Spleen (tissue), 7 donors: Measurements from ENCODE around the gene CALHM5.

ENCODE experiments used
- CTCF ChIP-seq, 11 experiments: fragments of 200-600 bp in 7 of 11; fragments of 450-650 bp in 4 of 11; sonication (generic) in 4 of 11; IDR thresholded peaks in 8 of 11; conservative IDR thresholded peaks in 3 of 11; 1 replicate in 7 of 11; 2 replicates in 4 of 11; pipeline versions ENCODE4 v1.4.0 to v1.8.0; 2016 to 2021; ENCODE audit warnings: antibody characterized with exemption in 11 of 11, inconsistent platforms in 4 of 11, mild to moderate bottlenecking in 1 of 11
- POLR2A ChIP-seq, 3 donors: fragments of 450-650 bp; IDR thresholded peaks; one replicate each; pipeline ENCODE4 v1.5.1; 2017; ENCODE audit warnings: antibody characterized with exemption in 3 of 3, mild to moderate bottlenecking in 1 of 3
- POLR2AphosphoS5 ChIP-seq, 3 donors: sonication (generic); formaldehyde crosslinking; IDR thresholded peaks; one replicate each; pipeline ENCODE4 v1.5.1; 2017; ENCODE audit warnings: antibody characterized with exemption in 3 of 3
- donor health status: DM: no; HTN: no; CAD: no; lungs with moderate emphysema.
- donor health status: DM: no; HTN: no; CAD: no.
- donor health status: DM: no; HTN: no; CAD: no.

- TF ChIP-seq CTCF (IDR thresholded peaks at IDR 0.05 in 8 of 11, conservative IDR thresholded peaks at IDR 0.05 in 3 of 11) (no peak), POLR2A (IDR thresholded peaks at IDR 0.05) (no peak), POLR2AphosphoS5 (IDR thresholded peaks at IDR 0.05) (no peak)
Measured at GRCh38 chr6:116556065-116556464, 44.6 kb downstream of the CALHM5 start.
